Activated CD4-positive, alpha-beta T cell treated with anti-CD3 and anti-CD28 coated beads for 4 hours (primary cell): ENCODE results near the gene CCR5AS.
"Not testable (repeated sequence)": the region's sequence is repeated elsewhere in the genome, so short reads cannot be mapped to it uniquely, and the experiment has no call there.

Experiments used
- DNase-seq, 2 donors: peaks; one replicate each; pipeline ENCODE4 v3.0.0-alpha.2; 2020

CCR5AS gene

DNA sequence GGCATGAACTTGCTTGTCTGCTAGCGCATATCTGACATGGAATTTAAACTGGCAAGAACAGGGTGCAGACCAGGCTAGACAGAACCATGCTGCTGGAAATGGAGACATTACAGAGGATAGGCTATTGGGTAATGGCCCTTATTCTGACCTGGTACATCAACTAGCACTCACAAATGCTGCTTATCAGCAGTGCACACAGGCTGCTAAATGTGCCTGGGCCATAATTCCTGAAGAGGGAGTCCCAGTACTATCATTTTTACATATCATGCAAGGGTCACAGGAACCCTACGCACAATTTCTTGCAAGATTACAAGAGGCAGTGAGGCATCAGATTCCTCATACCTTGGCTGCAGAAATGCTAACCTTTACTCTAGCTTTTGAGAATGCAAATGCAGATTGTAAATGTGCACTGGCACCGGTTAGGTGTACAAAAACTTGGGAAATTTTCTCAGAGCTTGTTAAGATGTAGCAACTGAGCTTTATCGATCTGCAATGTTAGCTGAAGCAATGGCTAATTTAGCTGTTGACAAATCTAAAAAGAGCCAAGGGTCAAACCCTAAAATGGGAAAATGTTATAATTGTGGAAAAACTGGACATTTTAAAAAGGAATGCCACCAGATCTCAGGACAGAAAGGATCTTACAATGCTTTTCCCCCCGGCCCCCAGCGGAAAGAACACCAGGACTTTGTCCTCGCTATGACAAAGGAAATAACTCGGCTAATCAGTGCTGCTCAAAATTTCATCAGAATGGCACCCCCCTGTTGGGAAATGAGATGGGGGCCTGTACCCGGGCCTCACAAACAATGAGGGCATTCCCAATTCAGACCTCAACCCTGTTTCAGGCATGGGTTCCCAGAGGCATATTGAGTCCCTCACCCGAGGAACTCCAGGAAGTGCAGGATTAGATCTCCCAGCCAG, 21.3 kb upstream of the CCR5AS start:
- DNase-seq: no peak

GRCh38 chr3:46427404-46427803, 20.5 kb upstream of the CCR5AS start:
- not testable (repeated sequence) for DNase-seq

DNA sequence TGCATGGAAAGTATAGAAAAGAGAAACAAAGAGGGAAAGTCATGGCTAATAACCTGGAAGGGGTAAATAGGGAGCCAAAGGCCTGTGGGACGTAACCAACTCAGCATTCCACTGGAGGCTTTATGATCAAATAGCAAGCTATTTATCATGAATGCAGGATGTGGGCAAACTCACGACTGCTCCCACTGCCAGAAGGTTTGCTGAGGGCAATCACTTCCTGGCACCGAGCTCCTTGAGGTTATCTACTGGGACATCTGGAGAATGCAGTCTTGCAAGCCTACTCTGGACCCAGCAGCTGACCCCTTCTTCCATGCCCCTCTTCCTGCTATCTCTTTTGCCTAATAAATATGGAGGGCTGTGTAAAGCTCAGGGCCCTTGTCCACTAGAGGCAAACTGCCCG, 19.6 kb upstream of the CCR5AS start:
- DNase-seq: not testable (repeated sequence)

GRCh38 chr3:46423588-46423987, 16.7 kb upstream of the CCR5AS start:
- no peak for DNase-seq

- no peak for DNase-seq
These were observed 15.8 kb upstream of the CCR5AS start for GRCh38 chr3:46422617-46423016.

DNA sequence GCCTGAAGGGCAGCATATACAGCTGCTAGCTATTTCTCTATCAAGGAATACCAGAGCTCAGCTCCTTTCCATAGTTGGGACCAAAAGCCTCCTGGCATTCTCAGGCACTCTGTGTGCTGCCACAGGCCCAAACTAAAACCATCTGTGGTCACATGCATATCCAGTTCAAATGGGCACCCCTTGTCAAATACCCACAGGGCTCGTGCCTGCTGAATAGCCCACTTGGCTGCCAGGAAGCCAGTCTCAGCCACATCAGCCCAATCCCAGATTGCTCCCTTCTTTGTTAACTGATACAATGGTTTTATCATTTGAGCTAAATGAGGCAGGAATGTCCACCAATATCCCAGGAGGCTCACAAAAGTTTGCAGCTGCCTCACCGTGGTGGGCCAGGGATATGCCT, 14.1 kb upstream of the CCR5AS start:
- DNase-seq: no peak

DNA sequence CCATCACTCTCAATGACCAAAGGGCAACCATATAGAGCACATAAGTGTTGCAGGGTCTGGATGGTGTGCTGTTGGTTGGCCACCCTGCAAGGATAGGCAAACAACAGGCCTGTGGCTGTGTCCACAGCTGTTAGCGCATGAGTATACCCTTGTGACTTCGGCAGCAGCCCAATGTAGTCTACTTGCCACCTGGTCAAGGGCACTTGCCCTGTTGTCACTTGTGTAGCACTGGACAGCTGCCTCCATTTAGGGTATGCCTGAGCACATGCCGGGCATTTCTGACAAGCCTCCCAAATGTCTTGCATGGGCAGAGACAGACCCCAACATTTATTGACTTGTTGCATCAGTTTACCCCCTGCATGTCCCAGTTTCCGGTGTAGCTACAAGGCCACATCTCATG, 12.9 kb upstream of the CCR5AS start:
- no peak for DNase-seq

- no peak for DNase-seq
These were observed 11.2 kb upstream of the CCR5AS start for GRCh38 chr3:46417841-46418611.

DNA sequence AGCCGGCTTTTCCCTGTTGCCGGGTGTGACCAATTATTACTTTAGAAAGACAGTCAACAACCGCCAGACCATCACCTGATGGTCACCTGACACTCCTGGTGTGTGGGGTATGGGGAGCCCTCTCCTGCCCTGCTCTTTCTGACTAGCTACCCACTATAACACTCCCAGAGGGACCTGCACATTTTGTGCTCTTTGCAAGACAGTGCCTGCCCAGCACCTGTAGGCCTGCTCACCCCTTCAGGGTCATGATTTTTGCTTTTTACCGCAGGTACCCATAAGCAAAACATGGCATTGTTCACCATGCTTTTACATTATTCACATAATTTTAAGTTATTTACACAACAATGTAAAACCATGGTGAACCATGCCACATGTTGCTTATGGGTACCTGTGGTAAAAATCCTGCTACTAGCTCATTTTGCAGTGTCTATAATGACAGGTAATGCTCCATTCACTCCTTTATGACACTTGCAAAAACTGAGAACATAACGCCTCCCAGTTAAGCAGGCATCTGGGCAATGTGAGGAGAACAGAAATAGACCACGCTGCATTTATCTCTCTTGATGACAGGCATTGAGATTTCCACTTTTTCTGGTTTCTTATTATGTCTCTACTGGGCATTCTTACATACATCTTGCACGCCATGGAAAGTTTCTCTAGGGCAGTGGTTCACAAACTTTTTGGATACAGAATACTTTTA, 10.1 kb upstream of the CCR5AS start:
- no peak for DNase-seq

GRCh38 chr3:46416125-46416810, 9.4 kb upstream of the CCR5AS start:
- DNase-seq: no peak

DNA sequence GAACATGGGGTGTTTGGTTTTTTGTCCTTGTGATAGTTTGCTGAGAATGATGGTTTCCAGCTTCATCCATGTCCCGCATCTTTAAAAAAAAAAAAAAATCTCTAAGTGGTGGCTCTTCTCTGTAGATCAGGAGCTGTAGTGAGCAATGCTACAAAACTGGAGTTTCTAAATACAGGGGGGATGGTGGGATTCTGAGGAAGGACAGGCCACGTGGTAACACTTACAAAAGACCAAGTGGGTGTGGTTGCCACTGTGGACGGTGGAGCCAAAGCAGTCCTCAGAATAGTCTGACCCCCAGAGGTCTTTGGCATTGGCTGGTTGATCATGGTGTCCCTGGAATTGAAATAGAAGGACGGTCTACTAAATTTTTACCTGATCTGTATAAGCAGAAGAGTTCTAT, 7.9 kb upstream of the CCR5AS start:
- no peak for DNase-seq

DNA sequence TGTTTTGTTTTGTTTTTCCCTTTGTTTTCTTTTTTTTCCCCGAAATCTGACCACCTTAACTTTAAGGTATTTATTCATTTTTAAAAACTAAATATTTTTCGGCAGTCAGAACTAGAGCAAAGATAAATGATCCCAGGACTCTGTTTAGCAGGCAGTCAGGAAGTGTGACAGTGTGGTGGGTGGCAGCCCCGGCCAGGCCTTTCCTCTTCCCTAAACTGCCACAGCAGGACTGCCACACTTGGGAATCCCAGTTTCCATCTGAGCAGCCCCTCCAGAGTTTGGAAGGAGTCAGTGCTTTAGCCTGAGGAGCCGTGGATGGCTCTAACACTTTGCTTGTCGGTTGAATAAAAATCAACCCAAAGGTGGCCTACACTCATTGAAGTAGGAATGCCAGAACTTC, 7.1 kb upstream of the CCR5AS start:
- DNase-seq: no peak

DNA sequence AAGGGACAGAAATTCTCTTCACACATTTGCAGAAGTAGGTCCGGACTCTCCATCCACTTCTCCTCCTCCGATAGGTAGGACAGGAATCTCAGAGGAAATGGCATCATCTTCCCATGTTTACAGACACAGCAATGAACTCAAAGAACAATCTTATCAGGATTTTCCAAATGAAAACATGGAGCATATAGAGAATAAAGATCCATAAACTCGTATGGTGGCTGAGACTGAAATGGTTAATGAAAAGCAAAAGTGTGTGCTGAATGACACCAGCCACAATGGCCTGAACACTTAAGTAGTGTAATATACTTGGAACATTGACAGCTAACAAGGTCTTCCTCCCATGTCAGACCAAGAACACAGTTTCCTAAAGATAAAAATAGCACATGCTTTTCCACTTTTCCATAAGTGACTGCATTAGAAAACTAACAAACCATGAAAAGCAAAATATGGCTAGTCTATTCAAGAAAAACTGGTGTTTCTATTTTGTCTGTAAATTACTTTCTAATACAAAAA, 6.0 kb upstream of the CCR5AS start:
- no peak for DNase-seq

DNA sequence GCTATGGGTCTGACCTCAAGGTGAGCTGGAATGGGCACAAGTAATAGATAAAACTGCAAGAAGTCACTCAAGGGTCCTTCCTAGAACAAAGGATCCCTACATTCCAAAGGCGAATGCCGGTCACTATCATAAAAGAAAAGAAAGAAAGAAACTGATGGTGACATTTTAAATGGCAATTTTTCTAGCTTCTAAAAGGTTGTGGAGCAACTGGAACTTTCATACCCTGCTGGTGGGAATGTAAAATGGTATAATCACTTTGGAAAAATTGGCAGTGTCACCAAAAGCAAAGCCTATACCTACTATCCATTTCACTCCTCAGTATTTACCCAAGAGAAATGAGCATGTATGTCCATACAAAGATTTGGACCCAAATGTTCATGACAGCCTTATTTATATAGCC, 4.4 kb upstream of the CCR5AS start:
- no peak for DNase-seq

DNA sequence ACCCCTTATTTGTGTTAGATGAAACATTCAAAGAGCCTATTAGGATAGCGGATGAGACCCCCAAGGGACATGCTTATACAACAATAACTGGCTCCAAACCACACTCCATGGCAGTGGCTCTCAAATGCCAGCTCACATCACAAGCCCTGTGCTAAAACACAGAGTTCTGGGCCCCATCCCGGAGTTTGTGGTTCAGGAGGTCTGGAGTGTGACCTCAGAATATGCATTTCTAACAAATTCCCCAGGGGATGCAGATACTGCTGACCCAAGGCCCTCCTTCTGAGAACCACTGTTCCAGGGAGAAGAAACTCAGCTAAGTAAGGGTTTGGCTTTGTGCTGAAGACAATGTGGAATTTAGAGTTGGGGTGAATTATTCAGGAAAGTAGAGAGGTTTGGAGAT, 3.8 kb upstream of the CCR5AS start:
- no peak for DNase-seq

GRCh38 chr3:46409739-46410489, 3.0 kb upstream of the CCR5AS start:
- no peak for DNase-seq

DNA sequence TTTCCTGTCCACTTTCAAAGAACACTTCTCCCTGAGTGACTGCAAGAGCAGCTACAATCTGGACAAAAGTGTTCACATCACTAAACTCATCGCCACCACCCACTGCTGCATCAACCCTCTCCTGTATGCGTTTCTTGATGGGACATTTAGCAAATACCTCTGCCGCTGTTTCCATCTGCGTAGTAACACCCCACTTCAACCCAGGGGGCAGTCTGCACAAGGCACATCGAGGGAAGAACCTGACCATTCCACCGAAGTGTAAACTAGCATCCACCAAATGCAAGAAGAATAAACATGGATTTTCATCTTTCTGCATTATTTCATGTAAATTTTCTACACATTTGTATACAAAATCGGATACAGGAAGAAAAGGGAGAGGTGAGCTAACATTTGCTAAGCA, 2.0 kb upstream of the CCR5AS start:
- DNase-seq: no peak

DNA sequence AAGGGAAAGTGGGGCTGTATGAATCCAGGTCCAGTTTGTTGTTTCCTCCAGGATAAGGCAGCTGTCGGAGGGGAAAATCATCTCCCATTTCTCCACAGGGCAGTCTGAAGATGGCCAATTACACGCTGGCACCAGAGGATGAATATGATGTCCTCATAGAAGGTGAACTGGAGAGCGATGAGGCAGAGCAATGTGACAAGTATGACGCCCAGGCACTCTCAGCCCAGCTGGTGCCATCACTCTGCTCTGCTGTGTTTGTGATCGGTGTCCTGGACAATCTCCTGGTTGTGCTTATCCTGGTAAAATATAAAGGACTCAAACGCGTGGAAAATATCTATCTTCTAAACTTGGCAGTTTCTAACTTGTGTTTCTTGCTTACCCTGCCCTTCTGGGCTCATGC, 1.1 kb upstream of the CCR5AS start:
- DNase-seq: no peak

DNA sequence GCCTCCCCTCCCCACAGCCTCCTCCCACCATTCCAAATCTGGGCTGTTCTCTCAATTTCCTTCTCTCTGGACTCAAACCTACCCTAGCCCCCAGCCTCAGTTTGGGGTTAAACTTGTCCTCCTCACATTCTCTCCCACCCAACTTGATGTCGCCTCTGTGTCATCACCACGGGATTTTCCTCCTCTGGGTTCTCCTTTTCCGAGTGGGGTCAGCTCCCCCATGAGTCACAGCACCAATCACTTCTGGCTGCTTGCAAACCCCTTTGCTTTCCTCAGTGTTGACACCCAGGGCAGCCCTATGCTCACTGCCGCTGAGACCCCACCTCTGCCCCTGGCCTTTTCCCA, 451 bp downstream of the CCR5AS start:
- DNase-seq: no peak

DNA sequence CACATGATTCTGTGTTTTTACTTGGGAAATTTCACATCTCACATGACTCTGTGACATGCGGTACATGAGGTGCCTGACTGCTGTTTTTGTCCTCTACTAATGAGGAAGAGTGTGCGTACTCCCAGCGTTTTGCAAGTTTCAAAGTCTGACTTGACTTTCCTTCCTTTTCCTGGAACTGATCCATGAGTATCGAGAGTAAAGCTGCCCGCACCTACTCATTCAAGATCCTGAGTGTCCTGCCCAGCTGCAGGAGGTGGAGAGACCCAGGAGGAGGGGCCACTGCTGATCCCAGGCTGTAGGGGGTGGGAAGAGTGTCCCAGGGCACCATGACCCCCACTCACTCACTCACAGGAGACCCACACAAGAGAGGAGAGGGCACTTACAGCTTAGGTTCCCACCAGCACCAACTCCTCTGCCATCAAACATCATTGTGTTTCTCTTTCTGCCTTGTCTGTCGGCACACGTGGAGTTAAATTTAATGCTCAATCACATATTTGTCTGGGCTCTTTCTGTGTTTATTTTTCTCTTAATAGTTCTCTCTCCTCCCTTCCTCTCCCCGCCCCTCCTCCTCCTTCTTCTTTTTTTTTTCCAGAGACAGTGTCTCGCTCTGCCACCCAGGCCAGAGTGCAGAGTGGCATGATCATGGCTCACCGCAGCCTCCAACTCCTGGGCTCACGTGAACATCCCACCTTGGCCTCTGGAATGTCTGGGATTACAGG, 1.4 kb downstream of the CCR5AS start:
- DNase-seq: no peak

GRCh38 chr3:46402902-46403301, 4.0 kb downstream of the CCR5AS start:
- not testable (repeated sequence) for DNase-seq
